ENCODE results near the gene SLC25A12.

DNA sequence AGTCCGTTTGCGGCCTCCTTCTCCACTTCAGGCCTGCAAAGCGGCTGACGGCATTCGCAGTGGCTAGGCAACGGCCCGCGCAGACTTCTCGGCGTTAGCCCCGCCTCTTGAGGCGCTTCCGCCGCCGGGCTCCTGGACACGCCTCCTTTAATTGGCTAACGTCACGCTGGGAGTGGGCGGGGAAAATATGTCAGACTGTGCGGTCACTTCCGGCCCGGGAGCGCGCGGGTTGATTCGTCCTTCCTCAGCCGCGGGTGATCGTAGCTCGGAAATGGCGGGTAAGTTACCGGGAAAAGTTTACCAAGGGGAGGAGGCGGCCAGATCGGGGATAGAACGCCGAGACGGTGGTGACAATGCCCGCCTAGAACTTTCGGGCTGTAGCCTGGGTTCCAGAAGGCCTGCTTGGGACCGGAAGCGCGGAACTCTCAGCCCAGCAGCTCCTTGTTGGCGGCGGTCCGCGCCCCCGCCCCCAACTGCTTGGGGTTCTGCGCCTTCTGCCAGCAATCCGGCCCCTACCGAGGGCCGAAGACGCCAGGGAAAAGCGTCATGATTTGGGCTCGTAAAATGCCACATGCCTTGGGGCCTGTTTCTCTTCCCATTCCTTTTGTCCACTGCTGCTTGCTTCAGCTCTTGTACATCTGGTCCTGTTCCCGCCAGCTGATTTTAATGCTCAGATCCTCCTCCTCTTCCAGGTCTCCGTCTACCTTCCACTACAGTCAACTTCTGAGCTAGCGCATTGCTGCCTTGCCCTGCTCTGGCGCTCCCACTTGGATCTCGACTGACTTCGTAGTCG is 28.4 kb upstream of the SLC25A12 start, which contains the start of gene HAT1:
- TF ChIP-seq, protein P1, sequence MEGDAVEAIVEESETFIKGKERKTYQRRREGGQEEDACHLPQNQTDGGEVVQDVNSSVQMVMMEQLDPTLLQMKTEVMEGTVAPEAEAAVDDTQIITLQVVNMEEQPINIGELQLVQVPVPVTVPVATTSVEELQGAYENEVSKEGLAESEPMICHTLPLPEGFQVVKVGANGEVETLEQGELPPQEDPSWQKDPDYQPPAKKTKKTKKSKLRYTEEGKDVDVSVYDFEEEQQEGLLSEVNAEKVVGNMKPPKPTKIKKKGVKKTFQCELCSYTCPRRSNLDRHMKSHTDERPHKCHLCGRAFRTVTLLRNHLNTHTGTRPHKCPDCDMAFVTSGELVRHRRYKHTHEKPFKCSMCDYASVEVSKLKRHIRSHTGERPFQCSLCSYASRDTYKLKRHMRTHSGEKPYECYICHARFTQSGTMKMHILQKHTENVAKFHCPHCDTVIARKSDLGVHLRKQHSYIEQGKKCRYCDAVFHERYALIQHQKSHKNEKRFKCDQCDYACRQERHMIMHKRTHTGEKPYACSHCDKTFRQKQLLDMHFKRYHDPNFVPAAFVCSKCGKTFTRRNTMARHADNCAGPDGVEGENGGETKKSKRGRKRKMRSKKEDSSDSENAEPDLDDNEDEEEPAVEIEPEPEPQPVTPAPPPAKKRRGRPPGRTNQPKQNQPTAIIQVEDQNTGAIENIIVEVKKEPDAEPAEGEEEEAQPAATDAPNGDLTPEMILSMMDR (IDR thresholded peaks at IDR 0.05; ENCODE audit: low read length), result no peak
- TF ChIP-seq EZH2 (IDR thresholded peaks at IDR 0.05; ENCODE audit: borderline replicate concordance, low read length), result no peak

Measured in OCI-LY1 (cell line).